Body of pancreas (tissue), 4 donors: ENCODE results near the gene NRF1. TPM values are rescaled to one million over a fixed set of nuclear protein-coding genes. Genes with fewer than 3 reads are reported as not detected.

Source experiments
- ATAC-seq: fragments of 150-250 bp; one replicate; pipeline ENCODE4 v1.9.1; 2016
- DNase-seq, 4 donors: peaks; one replicate each; pipeline ENCODE4 v3.0.0-alpha.2; 2019
- H3K27ac ChIP-seq, 4 donors: fragments of 200-600 bp; sonication (generic); 1 replicate in 3 of 4; 2 replicates in 1 of 4; pipeline versions ENCODE4 v1.5.1 to v1.6.1; 2016 to 2019; ENCODE audit warnings: mild to moderate bottlenecking in 1 of 4, mixed read lengths in 1 of 4, moderate library complexity in 1 of 4
- H3K27me3 ChIP-seq, 2 donors: fragments of 200-600 bp; sonication (generic); one replicate each; pipeline ENCODE4 v1.6.0; 2016; ENCODE audit warnings: mild to moderate bottlenecking in 1 of 2
- H3K36me3 ChIP-seq, 2 donors: fragments of 200-600 bp; sonication (generic); replicated peaks in 1 of 2; 2 replicates each; pipeline ENCODE4 v1.5.1; 2016; ENCODE audit warnings: low read depth in 2 of 2; ENCODE audit not compliant: insufficient read depth in 1 of 2
- H3K4me1 ChIP-seq: fragments of 200-600 bp; sonication (generic); one replicate; pipeline ENCODE4 v1.6.0; 2016
- H3K4me3 ChIP-seq, 2 donors: fragments of 200-600 bp; sonication (generic); 1 replicate in 1 of 2; 2 replicates in 1 of 2; pipeline ENCODE4 v1.5.1; 2016 to 2019
- H3K9me3 ChIP-seq, 3 donors: fragments of 200-600 bp; sonication (generic); 1 replicate in 2 of 3; 2 replicates in 1 of 3; pipeline ENCODE4 v1.5.1; 2016
- CTCF ChIP-seq, 7 experiments: fragments of 450-650 bp in 4 of 7; fragments of 200-600 bp in 3 of 7; sonication (generic) in 3 of 7; IDR thresholded peaks; one replicate each; pipeline ENCODE4 v1.5.1; 2016 to 2019; ENCODE audit warnings: antibody characterized with exemption in 7 of 7
- POLR2A ChIP-seq, 3 donors: fragments of 450-650 bp; IDR thresholded peaks; one replicate each; pipeline ENCODE4 v1.6.1; 2016; ENCODE audit warnings: antibody characterized with exemption in 3 of 3, mild to moderate bottlenecking in 2 of 3
- WGBS, 2 donors: methylation state at CpG; one replicate each; pipeline ENCODE4 v1.1.5; 2017; 5-methylcytosine and 5-hydroxymethylcytosine counted together
- intact Hi-C: fragments of 100-400 bp; cut with DNase I; formaldehyde crosslinking; loops from one replicate; pipeline ENCODE4 v1.15.1; 2023
- total RNA-seq, 2 donors: library from RNA; depleted of rRNA; stranded (reverse); fragments of >200 nt; gene quantifications; one replicate each; pipeline ENCODE4 v1.1.0, GENCODE V29; 2016

Gene NRF1
- total RNA-seq, 2 donors from 2014 or later: 10.1 to 11.9 TPM

GRCh38 chr7:129764247-129765084, 152.9 kb downstream of the NRF1 start:
- no peaks in the 10 kb centered on the region for H3K36me3 ChIP-seq
- no peak for TF ChIP-seq POLR2A (IDR thresholded peaks at IDR 0.05)
- no peak for TF ChIP-seq CTCF (IDR thresholded peaks at IDR 0.05)
- WGBS, 2 donors: 86 to 89% methylated on average over 7 of the region's 7 CpGs
- intact Hi-C loops: no loop called here
- H3K27ac ChIP-seq: no peak overlapping the region
- no peaks in the 10 kb centered on the region for H3K9me3 ChIP-seq
- H3K4me1 ChIP-seq: no peaks in the 10 kb centered on the region
- H3K27me3 ChIP-seq: no peaks in the 10 kb centered on the region
- no peak overlapping the region for H3K4me3 ChIP-seq
- DNase-seq (no peak), ATAC-seq (no peak)

- intact Hi-C loops: no loop called here
- 91% methylated on average over 3 of the region's 3 CpGs; no CpG with 5 or more reads in 1 of the 2 donors for WGBS, 2 donors
- no peak for ATAC-seq
These were observed 153.8 kb downstream of the NRF1 start for GRCh38 chr7:129765352-129765751.

GRCh38 chr7:129767120-129768015, 155.8 kb downstream of the NRF1 start:
- no peaks in the 10 kb centered on the region for H3K27me3 ChIP-seq
- TF ChIP-seq POLR2A (IDR thresholded peaks at IDR 0.05) (no peak), CTCF (IDR thresholded peaks at IDR 0.05) (no peak)
- intact Hi-C loops: no loop called here
- H3K4me1 ChIP-seq: no peaks in the 10 kb centered on the region
- ATAC-seq: no peak
- H3K27ac ChIP-seq: no peak overlapping the region
- no peaks in the 10 kb centered on the region for H3K36me3 ChIP-seq
- H3K9me3 ChIP-seq: no peaks in the 10 kb centered on the region
- H3K4me3 ChIP-seq: no peak overlapping the region
- DNase-seq: no peak
- WGBS, 2 donors: 86% methylated on average over 12 of the region's 12 CpGs

More at GRCh38 chr7:129765352-129765751, 153.8 kb downstream of the NRF1 start:
- no peaks in the 10 kb centered on the region for H3K9me3 ChIP-seq
- no peak overlapping the region for H3K27ac ChIP-seq
- no peaks in the 10 kb centered on the region for H3K36me3 ChIP-seq
- DNase-seq: no peak
- H3K27me3 ChIP-seq: no peaks in the 10 kb centered on the region
- no peak overlapping the region for H3K4me3 ChIP-seq
- TF ChIP-seq CTCF (IDR thresholded peaks at IDR 0.05): no peak
- no peak for TF ChIP-seq POLR2A (IDR thresholded peaks at IDR 0.05)
- no peaks in the 10 kb centered on the region for H3K4me1 ChIP-seq

GRCh38 chr7:129768614-129769399, 157.3 kb downstream of the NRF1 start:
- Histone ChIP-seq H3K4me3 (no peak overlapping the region), H3K36me3 (no peaks in the 10 kb centered on the region), H3K27me3 (no peaks in the 10 kb centered on the region), H3K4me1 (no peaks in the 10 kb centered on the region), H3K9me3 (no peaks in the 10 kb centered on the region), H3K27ac (no peak overlapping the region)
- DNase-seq: no peak
- intact Hi-C loops: no loop called here
- no peak for TF ChIP-seq POLR2A (IDR thresholded peaks at IDR 0.05)
- TF ChIP-seq CTCF (IDR thresholded peaks at IDR 0.05): no peak
- no peak for ATAC-seq
- WGBS, 2 donors: 87 to 92% methylated on average over 15 to 16 of the region's 17 CpGs
